ENCODE results near the gene EXOC6.

DNA sequence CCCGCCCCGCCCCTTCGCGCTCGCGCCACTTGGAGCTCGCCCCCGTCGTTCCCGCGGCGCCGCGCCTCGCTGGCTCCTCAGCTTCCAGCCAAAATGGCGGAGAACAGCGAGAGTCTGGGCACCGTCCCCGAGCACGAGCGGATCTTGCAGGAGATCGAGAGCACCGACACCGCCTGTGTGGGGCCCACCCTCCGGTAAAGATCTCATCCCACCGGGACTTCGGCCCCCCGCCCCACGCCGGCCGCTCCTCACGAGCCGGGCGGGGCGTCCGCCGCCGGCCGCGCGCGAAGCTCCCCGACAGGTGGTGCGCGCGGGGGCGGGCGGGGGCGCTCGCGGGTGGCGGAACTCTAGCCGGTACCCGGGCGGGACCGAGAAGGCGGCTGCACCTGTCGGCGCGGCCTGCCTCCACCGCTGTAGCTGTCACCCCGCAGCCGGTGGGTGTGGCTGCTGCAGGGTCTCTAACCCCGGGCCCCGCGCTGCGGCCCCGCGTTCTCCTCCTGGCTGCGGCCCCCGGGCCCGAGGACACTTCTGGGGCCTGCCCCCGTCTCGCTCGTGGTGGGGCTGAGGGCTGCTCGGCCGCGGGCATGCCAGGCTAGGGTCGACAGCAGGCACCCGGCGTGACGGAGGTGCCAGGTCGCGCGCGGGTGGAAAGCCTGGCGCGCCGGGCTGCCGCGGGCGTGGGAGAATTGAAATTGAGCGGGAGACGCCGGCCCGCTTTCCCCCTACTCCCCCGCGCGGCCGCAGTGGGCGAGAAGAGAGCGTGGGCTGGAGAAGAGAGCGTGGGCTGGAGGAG lies at the start of gene EXOC6:
- TF ChIP-seq, protein P1, sequence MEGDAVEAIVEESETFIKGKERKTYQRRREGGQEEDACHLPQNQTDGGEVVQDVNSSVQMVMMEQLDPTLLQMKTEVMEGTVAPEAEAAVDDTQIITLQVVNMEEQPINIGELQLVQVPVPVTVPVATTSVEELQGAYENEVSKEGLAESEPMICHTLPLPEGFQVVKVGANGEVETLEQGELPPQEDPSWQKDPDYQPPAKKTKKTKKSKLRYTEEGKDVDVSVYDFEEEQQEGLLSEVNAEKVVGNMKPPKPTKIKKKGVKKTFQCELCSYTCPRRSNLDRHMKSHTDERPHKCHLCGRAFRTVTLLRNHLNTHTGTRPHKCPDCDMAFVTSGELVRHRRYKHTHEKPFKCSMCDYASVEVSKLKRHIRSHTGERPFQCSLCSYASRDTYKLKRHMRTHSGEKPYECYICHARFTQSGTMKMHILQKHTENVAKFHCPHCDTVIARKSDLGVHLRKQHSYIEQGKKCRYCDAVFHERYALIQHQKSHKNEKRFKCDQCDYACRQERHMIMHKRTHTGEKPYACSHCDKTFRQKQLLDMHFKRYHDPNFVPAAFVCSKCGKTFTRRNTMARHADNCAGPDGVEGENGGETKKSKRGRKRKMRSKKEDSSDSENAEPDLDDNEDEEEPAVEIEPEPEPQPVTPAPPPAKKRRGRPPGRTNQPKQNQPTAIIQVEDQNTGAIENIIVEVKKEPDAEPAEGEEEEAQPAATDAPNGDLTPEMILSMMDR (conservative IDR thresholded peaks at IDR 0.05 in 1 of 2, IDR thresholded peaks at IDR 0.05 in 1 of 2; ENCODE audit: extremely low read depth in 1 of 2, insufficient read depth in 1 of 2, low read depth in 1 of 2, low read length in 2 of 2): no peak
- TF ChIP-seq EZH2 (IDR thresholded peaks at IDR 0.05; ENCODE audit: borderline replicate concordance, low read length): no peak

All from mammary epithelial cell (primary cell).